GM19193 (cell line): Measurements from ENCODE around the gene NSG2.

Source experiments
- POLR2A ChIP-seq: IDR thresholded peaks from 4 replicates; pipeline ENCODE4 v1.6.1; 2011; ENCODE audit not compliant: insufficient read depth, insufficient read length; ENCODE audit errors: extremely low read depth

The NSG2 gene

DNA sequence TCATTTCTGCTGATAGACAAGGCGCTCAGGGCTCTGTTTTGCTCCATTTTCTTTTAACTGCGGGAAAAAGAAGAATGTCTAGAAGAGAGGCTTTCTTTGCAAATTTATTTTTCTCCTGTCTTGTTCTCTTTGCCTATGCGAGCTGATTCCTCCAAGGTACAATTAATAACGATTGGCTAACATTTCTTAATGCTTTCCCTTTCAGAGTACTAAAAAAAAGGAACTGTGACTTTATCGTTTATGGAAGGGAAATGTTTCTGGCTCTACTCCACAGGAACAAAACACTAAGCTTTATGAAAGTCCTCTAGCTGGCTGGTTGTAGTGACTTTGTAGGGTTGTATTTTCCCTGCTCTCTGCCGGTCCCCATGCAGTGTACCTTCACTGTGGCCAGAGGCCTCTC is 11.7 kb downstream of the NSG2 start:
- TF ChIP-seq POLR2A: no peak

DNA sequence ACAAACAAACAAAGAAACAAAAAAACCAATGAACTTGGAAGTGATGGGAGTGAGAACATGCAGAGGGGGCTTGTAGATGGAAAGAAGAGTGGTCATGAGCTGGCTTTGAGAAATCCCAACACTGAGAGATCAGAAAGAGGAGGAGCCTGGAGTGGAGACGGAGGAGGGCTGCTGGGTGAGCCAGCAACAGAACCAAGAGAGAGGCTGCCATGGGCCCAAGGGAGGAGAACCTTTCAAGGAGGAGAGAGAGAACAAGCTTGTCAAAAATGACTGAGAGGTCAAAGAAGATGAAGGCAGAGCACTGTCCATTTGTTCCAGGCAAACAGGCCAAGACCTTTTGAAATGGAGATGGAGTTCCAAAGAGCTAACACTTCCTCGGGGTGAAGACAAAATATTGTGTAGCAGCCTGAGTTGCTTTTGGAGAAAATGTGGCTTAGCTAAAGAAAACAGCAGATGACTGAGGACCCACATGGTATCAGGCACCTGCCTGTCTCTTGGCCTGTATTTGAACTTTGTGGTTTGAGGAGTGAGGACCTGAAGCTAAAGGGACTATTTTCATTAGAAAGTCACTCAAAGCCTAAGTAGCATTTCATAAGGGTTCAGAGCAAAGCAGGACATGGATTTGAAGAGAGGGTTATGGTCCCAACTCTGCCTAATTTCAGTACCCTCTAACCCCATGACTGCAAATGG is 13.1 kb downstream of the NSG2 start:
- TF ChIP-seq POLR2A: no peak

DNA sequence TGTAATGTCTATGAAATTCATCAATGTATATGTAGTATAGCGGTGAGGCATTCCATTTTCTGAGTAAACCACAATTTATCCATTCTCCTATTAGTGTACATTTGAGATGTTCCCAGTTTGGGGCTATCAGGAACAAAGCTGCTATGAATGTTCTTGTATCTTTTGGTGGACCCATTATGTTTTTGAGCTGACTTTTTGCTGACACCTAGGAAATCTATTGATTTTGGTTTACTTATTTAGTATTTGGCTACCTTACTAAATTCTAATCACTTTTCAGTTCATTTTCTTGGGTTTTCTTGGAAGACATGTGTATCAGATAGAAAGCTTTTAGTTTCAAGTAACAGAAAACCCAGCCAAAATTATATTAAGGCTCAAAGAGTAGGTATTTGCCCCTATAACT is 13.7 kb downstream of the NSG2 start:
- TF ChIP-seq POLR2A: no peak

DNA sequence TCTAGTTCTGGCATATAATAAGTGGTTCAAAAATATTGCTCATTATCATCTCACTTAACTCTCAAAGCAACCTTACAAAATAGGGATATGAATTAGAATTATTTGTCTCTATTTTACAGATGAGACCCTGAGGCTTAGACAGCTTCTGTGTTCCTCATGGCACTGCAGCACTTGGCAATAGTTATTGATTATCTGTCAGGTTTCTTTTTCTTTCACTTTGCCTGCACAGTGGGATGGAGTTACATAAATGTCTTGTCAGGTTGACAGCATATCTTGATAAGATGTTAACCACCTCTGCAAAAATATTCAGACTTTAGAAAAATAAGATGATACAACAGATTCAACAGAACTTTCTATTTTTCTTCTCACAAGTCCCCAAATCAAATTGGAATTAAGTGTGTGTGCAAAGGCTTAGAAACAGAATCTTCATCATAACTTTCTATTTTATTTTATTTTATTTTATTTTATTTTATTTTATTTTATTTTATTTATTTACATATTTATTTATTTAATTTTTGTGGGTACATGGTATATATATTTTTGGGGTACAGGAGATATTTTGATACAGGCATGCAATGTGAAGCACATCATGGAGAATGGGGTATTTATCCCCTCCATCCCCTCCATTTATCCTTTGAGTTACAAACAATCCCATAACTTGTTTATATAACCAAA is 17.7 kb downstream of the NSG2 start:
- no peak for TF ChIP-seq POLR2A

DNA sequence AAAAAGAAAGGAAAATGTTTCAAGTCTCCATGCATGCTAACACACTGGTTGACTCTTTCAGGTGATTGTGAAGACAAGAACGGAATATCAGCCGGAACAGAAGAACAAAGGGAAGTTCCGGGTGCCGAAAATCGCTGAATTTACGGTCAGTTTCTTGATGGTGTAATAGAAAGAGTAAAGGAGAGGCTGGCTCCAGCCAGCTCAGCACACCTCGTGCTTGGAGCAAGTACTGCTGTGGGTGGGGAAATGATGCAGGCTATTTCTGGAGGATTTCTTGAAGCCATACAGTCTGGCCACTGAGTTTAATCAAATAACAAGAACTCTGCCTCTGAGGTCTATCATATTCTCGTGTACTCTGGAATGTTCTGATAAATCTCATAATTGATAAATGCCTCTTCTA is 18.7 kb downstream of the NSG2 start:
- no peak for TF ChIP-seq POLR2A

DNA sequence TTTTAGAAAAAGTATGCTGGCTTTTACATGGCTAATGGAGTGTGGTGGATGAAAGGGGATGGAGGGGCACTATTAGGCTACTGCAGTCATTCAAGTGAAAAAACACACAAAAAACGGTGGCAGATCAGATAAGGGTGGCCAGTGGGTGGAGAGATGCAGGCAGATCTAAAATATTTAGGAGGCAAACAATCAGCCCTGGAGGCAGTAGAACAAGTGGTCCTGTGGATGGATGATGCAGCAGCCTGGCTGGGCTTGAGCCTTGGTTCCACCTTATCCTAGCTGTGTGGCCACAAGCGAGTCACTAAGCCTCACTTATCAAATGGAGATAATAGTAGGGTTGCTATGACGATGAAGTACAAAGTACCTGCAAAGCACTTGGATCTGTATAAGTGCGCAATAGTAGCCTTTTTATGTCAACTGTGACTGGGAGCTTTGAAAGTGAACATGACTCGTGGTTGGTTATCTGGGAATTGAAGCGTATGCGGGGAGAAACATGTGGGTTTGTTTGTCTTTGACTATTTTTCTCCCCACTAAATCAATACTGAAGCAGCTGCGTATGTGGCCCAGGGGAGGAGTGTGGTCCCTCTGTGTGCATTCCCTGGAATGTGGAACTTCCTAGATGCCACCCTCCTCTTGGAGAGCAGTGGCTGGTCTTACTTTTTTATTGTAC is 20.2 kb downstream of the NSG2 start:
- TF ChIP-seq POLR2A: no peak

DNA sequence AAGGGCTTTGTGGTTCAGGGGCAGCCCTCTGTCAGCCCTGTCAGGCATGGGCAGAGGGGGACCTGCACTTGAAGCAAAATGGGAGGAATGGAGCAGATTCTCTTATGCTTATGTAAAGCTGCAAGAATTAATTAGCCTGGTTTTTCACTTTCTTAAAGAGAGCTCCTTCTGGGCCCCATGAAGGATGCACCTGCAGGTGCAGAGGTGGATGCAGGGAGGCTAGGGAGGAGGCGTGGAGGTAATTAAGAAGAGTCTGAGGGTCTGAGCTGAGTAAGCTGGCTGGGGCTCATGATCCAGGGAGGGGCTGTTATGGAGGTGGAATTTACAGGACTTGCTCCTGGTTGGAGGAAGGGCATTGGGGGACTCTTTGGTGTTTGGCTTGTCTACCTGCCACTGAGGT is 22.0 kb downstream of the NSG2 start:
- no peak for TF ChIP-seq POLR2A

DNA sequence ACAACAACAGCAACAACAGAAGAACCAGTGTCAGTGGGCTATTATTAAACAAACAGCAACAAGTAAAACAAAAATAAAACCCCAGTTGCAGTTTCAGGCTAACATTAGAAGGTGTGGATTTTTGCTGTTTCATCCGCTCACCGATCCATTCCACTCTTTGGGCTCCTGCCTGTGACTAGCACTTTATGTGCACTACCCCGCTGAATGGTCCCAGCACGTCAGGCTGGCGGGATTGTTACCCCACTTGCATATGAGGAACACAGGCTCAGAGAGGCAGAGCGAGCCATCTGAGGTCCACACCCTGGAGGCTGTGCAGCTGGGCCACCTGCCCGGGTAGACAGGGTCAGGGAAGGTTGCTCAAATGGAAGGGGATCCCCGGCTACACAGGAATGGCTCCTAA is 26.0 kb downstream of the NSG2 start:
- no peak for TF ChIP-seq POLR2A

DNA sequence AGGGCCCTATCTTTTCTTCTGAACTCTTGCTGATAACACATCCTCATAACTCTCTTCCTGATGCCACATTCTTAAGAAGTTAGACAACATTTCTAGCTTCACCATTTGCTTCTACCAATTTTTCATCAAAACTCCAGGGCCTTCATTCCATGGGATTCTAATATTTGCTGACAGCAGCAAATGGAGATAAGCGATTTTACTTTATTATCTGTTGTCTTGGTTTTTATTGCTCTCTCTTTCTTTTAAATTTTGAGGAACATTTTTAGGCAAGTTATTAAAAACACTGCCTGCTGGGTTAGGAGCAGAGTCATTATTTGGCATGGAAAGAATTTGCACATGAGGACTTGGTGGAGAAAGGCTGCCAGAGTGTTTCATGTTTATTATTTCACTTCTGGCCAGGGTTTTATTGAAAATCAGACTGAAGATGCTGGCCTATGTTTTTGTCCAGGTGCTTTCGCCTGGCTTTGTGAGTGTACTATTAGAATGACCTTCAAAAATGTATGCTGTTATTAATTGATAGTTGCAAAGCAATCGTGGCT is 27.7 kb downstream of the NSG2 start:
- TF ChIP-seq POLR2A: no peak

DNA sequence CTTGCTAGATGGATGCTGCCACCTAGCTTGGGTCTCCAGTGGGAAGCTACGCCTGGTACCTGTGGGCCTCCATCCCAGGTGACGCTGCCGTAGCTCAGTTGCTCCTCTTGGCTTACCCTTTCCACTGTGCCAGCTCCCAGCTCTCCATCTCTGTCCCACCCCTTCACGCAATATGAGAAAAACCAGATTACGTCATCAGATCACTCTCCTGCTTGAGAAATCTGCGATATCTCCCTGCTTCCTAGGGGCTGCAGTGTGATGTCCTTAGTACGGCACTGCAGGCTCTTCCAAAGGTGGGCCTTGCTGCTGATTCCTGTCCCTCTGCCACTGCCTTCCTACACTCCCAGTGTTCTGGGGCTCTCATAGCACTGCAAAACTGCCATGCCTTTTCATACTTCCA is 28.9 kb downstream of the NSG2 start:
- no peak for TF ChIP-seq POLR2A

DNA sequence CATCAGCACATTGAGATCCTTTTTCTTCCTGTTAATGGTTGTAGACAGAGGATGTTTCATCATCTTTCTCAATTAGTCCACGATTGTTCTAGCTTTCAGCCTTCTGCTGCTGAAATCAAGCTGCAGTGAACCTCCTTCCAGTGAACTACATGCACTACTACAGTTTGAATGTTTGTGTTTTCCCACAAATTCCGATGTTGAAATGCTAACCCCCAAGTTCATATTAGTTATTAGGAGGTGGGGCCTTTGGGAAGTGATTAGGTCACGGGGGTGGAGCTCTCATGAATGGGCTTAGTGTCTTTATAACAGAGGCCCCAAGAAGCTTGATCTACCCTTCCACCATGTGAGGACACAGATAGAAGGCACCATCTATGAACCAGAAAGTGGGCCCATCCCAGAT is 32.9 kb downstream of the NSG2 start:
- TF ChIP-seq POLR2A: no peak

DNA sequence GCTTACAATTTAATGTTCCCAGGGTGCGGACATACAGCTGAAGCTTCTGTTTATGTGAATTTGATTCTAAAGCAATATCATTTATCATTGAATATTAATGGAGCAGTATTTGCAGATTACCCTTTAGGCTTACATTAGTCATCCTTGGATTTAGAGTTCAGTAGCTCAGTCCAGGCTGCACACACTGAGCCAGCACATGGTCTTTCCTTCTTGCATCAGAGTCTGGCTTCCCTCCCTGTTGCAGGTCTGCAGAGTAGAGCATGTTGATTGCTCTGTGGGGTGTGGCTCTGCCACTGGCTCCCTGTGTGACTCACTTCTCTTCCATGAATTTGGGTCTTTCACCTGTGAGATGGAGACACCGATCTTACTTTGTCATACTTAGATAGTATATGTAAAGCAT is 36.8 kb downstream of the NSG2 start:
- no peak for TF ChIP-seq POLR2A

DNA sequence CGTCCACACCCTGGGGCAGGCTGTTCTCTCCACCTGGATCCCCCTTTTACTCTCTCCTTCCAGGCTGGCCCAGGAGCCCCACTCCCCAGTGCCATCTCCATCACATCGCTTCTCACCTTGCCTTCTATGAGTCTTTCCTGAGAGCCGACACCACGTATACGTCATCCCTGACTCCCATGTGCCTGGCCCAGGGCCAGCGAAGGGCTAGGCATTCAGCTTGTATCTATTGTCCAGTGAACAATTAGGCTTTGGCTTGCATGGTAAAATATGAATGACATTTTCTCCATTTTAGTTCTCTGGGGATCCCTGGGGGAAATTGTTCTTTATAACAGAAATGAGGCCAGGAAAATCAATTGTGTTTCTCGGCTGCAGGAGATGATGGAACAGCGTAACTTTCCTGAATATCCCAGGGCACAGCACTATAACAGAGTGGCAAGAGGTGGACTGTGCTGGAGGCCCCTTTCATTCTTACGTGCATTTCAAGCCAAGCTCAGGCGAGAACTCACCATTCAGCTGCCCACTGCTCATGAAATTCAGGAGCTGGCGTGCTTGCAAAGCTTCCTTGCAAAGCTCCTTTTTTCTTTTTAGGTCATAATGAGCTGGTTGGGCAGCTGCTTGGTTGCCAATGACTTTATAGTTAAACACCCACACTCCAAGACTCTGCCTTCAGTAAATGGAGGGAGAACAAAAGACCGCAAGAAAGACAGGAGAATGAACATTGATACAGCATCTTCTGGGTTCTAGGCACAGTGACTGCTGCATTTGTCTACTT is 37.7 kb downstream of the NSG2 start:
- TF ChIP-seq POLR2A: no peak

DNA sequence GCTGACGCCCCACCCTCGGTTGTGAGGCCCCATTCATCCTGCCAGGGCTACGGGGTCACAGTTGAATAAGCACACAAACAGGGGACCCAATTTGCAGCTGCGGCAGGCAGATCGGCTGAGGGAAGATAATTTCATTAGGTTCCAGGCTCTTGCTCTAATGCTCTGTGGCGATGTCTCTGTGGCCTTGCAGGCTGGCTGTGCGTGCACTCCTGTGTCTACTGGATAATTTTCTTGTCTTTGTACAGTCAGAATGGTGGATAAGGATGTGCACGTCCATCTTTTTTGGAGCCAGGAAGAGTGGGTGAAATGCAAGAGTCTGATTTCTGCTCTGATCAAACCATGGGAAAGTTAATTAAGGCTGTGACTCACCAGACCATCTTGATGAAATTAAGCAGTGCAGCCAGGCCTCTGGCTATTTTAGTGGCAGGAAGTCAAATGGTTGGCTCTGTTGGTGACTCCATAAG is 39.2 kb downstream of the NSG2 start:
- no peak for TF ChIP-seq POLR2A

DNA sequence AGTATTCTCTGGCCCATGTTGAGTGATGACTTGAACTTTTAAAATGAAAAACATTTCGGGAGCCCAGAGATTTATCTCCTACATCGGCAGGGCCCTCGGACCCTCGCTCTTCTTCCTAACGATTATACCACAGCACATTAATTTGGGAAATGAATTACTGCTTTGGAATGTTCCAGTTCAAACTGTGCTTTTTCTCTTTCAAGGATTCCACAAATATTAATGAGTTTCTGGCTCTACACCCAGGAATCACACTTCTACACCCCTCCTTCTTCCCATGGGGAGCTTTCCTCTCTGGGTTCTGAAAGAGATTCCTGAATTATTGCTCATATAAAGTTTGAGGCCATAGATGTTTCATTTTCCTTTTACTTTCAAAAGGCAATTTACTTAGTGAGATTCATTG is 41.2 kb downstream of the NSG2 start:
- no peak for TF ChIP-seq POLR2A
